ENCODE data around the gene STXBP4. TPM values are rescaled to one million over a fixed set of nuclear protein-coding genes. Genes with fewer than 3 reads are reported as not detected.

The STXBP4 gene
- total RNA-seq, 6 experiments from 2014 or later, result 9.4 to 12.9 (median 11.4) TPM

GRCh38 chr17:55175788-55176427, 207.3 kb downstream of the STXBP4 start:
- H3K36me3 Mint-ChIP-seq (ENCODE audit: low read depth), result peaks cover 9% of the 10 kb centered on the region

DNA sequence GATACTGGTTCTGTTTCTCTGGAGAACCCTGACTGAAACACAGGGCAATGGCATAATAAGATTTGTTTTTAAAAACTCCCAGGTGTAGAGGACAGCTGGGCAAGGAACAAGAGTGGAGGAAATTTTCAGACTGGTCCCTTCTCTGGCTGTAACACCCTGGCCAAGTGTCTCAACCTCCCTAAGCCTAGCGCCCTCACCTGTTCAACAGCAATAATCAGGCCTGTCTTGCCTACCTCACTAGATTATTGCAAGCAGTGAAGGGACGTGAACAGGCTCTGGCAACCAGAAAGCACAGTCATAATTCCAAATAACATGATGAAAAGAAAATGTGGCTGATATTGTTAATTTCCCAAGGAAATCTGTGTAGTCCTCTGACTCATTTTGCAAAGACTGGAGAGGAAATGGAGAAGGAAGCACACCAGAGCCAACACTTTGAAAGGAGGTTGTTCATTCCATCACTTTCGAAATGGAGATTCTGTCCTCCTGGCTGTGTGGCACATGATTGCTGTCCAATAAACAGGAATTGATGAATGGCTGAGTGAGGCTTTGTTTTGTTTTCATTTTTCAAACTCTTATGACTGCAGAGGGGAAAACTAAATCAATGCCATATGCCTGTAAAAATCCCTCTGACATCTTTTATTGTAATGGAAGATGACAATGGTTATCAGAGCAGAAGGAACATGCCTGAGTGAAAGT, 208.7 kb downstream of the STXBP4 start:
- no peaks in the 10 kb centered on the region for H3K27me3 Mint-ChIP-seq (ENCODE audit: insufficient read depth)
- no peak overlapping the region for H3K27ac Mint-ChIP-seq
- peaks cover 20% of the 10 kb centered on the region for H3K4me1 Mint-ChIP-seq (ENCODE audit: low read depth)
- H3K9me3 Mint-ChIP-seq, result peaks cover 9% of the 10 kb centered on the region
- TF ChIP-seq CTCF (IDR thresholded peaks at IDR 0.05), result peak; percentile 18; the same call in 1 of the 2 replicates
- no peak for DNase-seq
- peaks cover 9% of the 10 kb centered on the region for H3K36me3 Mint-ChIP-seq (ENCODE audit: low read depth)
- H3K4me3 Mint-ChIP-seq, result no peak overlapping the region

More at GRCh38 chr17:55175788-55176427, 207.3 kb downstream of the STXBP4 start:
- Mint-ChIP-seq H3K4me3 (no peak overlapping the region), H3K27me3 (ENCODE audit: insufficient read depth) (no peaks in the 10 kb centered on the region), H3K27ac (no peak overlapping the region), H3K4me1 (ENCODE audit: low read depth) (peaks cover 20% of the 10 kb centered on the region), H3K9me3 (peaks cover 9% of the 10 kb centered on the region)
- DNase-seq, result no peak
- no peak for TF ChIP-seq CTCF (IDR thresholded peaks at IDR 0.05)

DNA sequence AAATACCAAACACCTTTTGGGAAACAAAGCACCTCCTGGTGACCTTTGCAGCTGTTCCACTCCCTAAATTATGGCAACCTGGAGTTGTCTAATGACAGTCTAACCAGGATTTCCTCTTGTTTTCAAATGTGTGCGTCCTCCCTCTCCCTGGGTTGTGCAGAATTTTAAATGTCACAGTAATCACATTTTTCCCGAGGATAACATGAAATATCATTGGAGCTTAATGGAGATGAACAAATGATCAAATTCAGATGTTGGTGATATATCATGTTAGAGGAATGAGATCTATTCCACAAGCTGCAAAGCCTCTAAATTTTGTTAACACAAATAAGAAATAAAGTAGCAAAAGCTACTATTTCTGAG, 209.3 kb downstream of the STXBP4 start:
- DNase-seq, result no peak
- H3K4me1 Mint-ChIP-seq (ENCODE audit: low read depth), result peaks cover 20% of the 10 kb centered on the region
- no peaks in the 10 kb centered on the region for H3K27me3 Mint-ChIP-seq (ENCODE audit: insufficient read depth)
- no peak overlapping the region for H3K27ac Mint-ChIP-seq
- H3K9me3 Mint-ChIP-seq, result peaks cover 9% of the 10 kb centered on the region
- H3K36me3 Mint-ChIP-seq (ENCODE audit: low read depth), result peaks cover 9% of the 10 kb centered on the region
- TF ChIP-seq CTCF (IDR thresholded peaks at IDR 0.05), result no peak
- no peak overlapping the region for H3K4me3 Mint-ChIP-seq

DNA sequence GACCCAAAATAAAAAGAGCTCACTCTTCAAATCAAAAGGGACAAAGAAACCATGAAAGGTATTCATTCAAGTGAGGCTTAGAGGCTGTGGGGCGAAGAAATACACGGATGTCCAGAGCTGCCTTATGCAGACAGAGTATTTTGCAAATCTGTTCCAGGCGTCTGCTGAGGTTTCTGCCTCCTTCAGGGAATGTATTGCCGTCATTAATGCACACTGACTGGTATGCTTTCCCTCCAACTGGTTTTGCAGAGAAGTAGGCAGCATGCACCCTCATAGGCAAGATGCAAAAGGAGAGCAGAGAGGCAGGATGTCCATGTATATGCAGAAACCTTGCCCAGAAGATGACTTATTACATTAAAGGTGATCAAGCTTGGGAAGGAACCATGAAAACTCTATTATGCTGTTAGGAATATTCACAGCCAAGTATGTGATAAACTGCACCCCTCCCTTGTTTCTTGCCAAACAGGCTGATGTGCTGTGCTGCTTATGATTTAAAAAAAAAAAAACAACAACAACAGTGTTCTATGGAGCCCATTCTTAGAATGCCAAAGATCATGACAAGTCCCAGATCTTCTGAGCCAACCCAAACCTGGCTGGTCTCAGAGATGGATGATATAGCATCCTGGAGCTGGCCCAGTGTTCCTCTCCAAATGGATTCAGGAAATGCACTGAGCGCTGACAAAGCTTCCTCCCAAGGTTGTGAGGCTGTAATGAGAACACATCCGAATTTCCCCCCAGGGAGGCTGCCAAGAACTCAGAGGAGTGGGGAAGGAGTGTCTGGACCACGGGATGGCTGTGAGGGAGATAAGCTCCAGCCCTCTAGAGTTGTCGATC, 218.6 kb downstream of the STXBP4 start:
- H3K4me1 Mint-ChIP-seq (ENCODE audit: low read depth), result no peaks in the 10 kb centered on the region

More for the DNA sequence above, 218.6 kb downstream of the STXBP4 start:
- no peak for DNase-seq
- TF ChIP-seq CTCF (IDR thresholded peaks at IDR 0.05), result no peak
- Mint-ChIP-seq H3K27ac (no peak overlapping the region), H3K27me3 (ENCODE audit: insufficient read depth) (peaks cover 6% of the 10 kb centered on the region), H3K4me3 (no peak overlapping the region), H3K36me3 (ENCODE audit: low read depth) (no peaks in the 10 kb centered on the region), H3K9me3 (no peaks in the 10 kb centered on the region)

Measured in HFFc6 (cell line).